NCI-H69 (cell line): ENCODE results near the gene KRT82.

ENCODE experiments used
- DNase-seq: peaks from one replicate; lab custom pipeline; 2025; lab: John Stamatoyannopoulos, UW

The KRT82 gene

GRCh38 chr12:52360106-52360662 is 46.0 kb downstream of the KRT82 start:
- no peak for DNase-seq

- DNase-seq: no peak
These were observed 46.5 kb downstream of the KRT82 start for GRCh38 chr12:52359621-52360061.

- DNase-seq: peak; percentile 60
These were observed 47.4 kb downstream of the KRT82 start for GRCh38 chr12:52358575-52359350.

GRCh38 chr12:52356762-52357580 is 49.2 kb downstream of the KRT82 start:
- DNase-seq: no peak

- no peak for DNase-seq
These were observed 49.9 kb downstream of the KRT82 start for GRCh38 chr12:52356031-52356761.

- no peak for DNase-seq
These were observed 51.0 kb downstream of the KRT82 start for GRCh38 chr12:52355176-52355575.

- DNase-seq: peak; percentile 97
These were observed 51.9 kb downstream of the KRT82 start for GRCh38 chr12:52354200-52354599.

- DNase-seq: peak; percentile 78
These were observed 52.4 kb downstream of the KRT82 start for GRCh38 chr12:52353766-52354165.

- no peak for DNase-seq
These were observed 53.2 kb downstream of the KRT82 start for GRCh38 chr12:52352951-52353350.

GRCh38 chr12:52351196-52352059 is 54.7 kb downstream of the KRT82 start:
- DNase-seq: no peak

- no peak for DNase-seq
These were observed 55.3 kb downstream of the KRT82 start for GRCh38 chr12:52350786-52351185.

- DNase-seq: no peak
These were observed 56.0 kb downstream of the KRT82 start for GRCh38 chr12:52350021-52350620.

GRCh38 chr12:52349196-52349595 is 56.9 kb downstream of the KRT82 start:
- no peak for DNase-seq

- no peak for DNase-seq
These were observed 58.3 kb downstream of the KRT82 start for GRCh38 chr12:52347551-52348510.

GRCh38 chr12:52347016-52347415 is 59.1 kb downstream of the KRT82 start:
- DNase-seq: no peak

- peak; percentile 20 for DNase-seq
These were observed 59.5 kb downstream of the KRT82 start for GRCh38 chr12:52346593-52346992.

- DNase-seq: peak; percentile 20
These were observed 61.1 kb downstream of the KRT82 start for GRCh38 chr12:52345041-52345440.

GRCh38 chr12:52344111-52344510 is 62.0 kb downstream of the KRT82 start:
- DNase-seq: no peak
